ENCODE measurements around the gene ZFP28. TPM values are rescaled to one million over a fixed set of nuclear protein-coding genes. Genes with fewer than 3 reads are reported as not detected.

Gene ZFP28
- total and polyA plus RNA-seq, 4 donors: 15.6 to 25.8 (median 22.3) TPM

- Histone ChIP-seq H3K9me3 (ENCODE audit: control insufficient read depth, insufficient read depth, low read length) (no peaks in the 10 kb centered on the region), H3K27ac (ENCODE audit: low read depth, low read length) (peak within 1 kb of the TSS; percentile 47), H3K4me1 (ENCODE audit: control insufficient read depth, insufficient read depth, low read length) (peaks cover 10% of the 10 kb centered on the region), H3K4me3 (ENCODE audit: low read depth, low read length) (peak within 1 kb of the TSS; percentile 80), H3K36me3 (ENCODE audit: control insufficient read depth, insufficient read depth, low read length) (peaks cover 7% of the 10 kb centered on the region), H3K27me3 (ENCODE audit: control insufficient read depth, insufficient read depth, low read length) (no peaks in the 10 kb centered on the region)
- under 1% methylated on average over 49 of the region's 52 CpGs for WGBS (ENCODE audit: insufficient coverage)
- peak; percentile 77 to 98 (median 86) for DNase-seq (ENCODE audit: low read depth in 4 of 6, low spot score in 6 of 6)
Measured at GRCh38 chr19:56594783-56595547, 56.2 kb downstream of the ZFP28 start, which contains the start of gene ZNF71. Gene ZNF71, plus strand, starts transcription at chr19:56595302. Its CDS starts 6,257 bp downstream, at chr19:56601559.

DNA sequence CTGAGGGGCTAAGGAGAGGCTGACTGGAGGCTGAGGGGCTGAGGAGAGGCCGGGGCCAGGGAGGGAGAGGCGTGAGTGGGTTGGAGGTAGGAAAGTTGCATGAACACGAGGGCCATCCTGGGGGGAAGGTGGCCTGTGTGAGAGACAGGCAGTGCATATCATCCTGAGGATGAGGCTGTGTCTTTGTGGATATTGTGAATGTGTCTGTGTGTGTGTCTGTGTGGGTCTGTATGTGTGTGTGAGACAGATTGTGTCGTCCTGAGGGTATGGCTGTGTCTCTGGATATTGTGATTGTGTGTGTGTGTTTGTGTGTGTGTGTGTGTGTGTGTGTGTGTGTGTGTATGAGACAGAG is 56.8 kb downstream of the ZFP28 start:
- no peak overlapping the region for H3K27ac ChIP-seq (ENCODE audit: low read depth, low read length)
- H3K36me3 ChIP-seq (ENCODE audit: control insufficient read depth, insufficient read depth, low read length): peaks cover 7% of the 10 kb centered on the region
- H3K9me3 ChIP-seq (ENCODE audit: control insufficient read depth, insufficient read depth, low read length): no peaks in the 10 kb centered on the region
- no peaks in the 10 kb centered on the region for H3K27me3 ChIP-seq (ENCODE audit: control insufficient read depth, insufficient read depth, low read length)
- 0% methylated on average over 4 of the region's 4 CpGs for WGBS (ENCODE audit: insufficient coverage)
- peaks cover 10% of the 10 kb centered on the region for H3K4me1 ChIP-seq (ENCODE audit: control insufficient read depth, insufficient read depth, low read length)
- no peak for DNase-seq (ENCODE audit: low read depth in 4 of 6, low spot score in 6 of 6)
- peak overlapping the region; percentile 80 for H3K4me3 ChIP-seq (ENCODE audit: low read depth, low read length)

GRCh38 chr19:56596676-56597075 is 57.9 kb downstream of the ZFP28 start:
- WGBS (ENCODE audit: insufficient coverage): no CpG with 5 or more reads among the region's 4 CpGs
- DNase-seq (ENCODE audit: low read depth in 4 of 6, low spot score in 6 of 6): no peak
- no peaks in the 10 kb centered on the region for H3K9me3 ChIP-seq (ENCODE audit: control insufficient read depth, insufficient read depth, low read length)
- H3K27me3 ChIP-seq (ENCODE audit: control insufficient read depth, insufficient read depth, low read length): no peaks in the 10 kb centered on the region
- no peak overlapping the region for H3K4me3 ChIP-seq (ENCODE audit: low read depth, low read length)
- H3K4me1 ChIP-seq (ENCODE audit: control insufficient read depth, insufficient read depth, low read length): peaks cover 10% of the 10 kb centered on the region
- peaks cover 17% of the 10 kb centered on the region for H3K36me3 ChIP-seq (ENCODE audit: control insufficient read depth, insufficient read depth, low read length)
- H3K27ac ChIP-seq (ENCODE audit: low read depth, low read length): no peak overlapping the region

- H3K27ac ChIP-seq (ENCODE audit: low read depth, low read length): no peak overlapping the region
- no peaks in the 10 kb centered on the region for H3K9me3 ChIP-seq (ENCODE audit: control insufficient read depth, insufficient read depth, low read length)
- WGBS (ENCODE audit: insufficient coverage): 67% methylated on average over 1 of the region's 4 CpGs
- H3K4me1 ChIP-seq (ENCODE audit: control insufficient read depth, insufficient read depth, low read length): peaks cover 10% of the 10 kb centered on the region
- no peaks in the 10 kb centered on the region for H3K27me3 ChIP-seq (ENCODE audit: control insufficient read depth, insufficient read depth, low read length)
- no peak for DNase-seq (ENCODE audit: low read depth in 4 of 6, low spot score in 6 of 6)
- H3K36me3 ChIP-seq (ENCODE audit: control insufficient read depth, insufficient read depth, low read length): peaks cover 18% of the 10 kb centered on the region
- H3K4me3 ChIP-seq (ENCODE audit: low read depth, low read length): no peak overlapping the region
Measured at GRCh38 chr19:56597696-56598095, 58.9 kb downstream of the ZFP28 start.

GRCh38 chr19:56601375-56601774 is 62.6 kb downstream of the ZFP28 start:
- Histone ChIP-seq H3K4me1 (ENCODE audit: control insufficient read depth, insufficient read depth, low read length) (peaks cover 3% of the 10 kb centered on the region), H3K4me3 (ENCODE audit: low read depth, low read length) (no peak overlapping the region), H3K36me3 (ENCODE audit: control insufficient read depth, insufficient read depth, low read length) (peaks cover 18% of the 10 kb centered on the region), H3K9me3 (ENCODE audit: control insufficient read depth, insufficient read depth, low read length) (peaks cover 2% of the 10 kb centered on the region), H3K27ac (ENCODE audit: low read depth, low read length) (no peak overlapping the region), H3K27me3 (ENCODE audit: control insufficient read depth, insufficient read depth, low read length) (no peaks in the 10 kb centered on the region)
- 87% methylated on average over 2 of the region's 3 CpGs for WGBS (ENCODE audit: insufficient coverage)
- DNase-seq (ENCODE audit: low read depth in 4 of 6, low spot score in 6 of 6): no peak

- Histone ChIP-seq H3K4me3 (ENCODE audit: low read depth, low read length) (no peak overlapping the region), H3K9me3 (ENCODE audit: control insufficient read depth, insufficient read depth, low read length) (peaks cover 2% of the 10 kb centered on the region), H3K36me3 (ENCODE audit: control insufficient read depth, insufficient read depth, low read length) (peaks cover 11% of the 10 kb centered on the region), H3K27me3 (ENCODE audit: control insufficient read depth, insufficient read depth, low read length) (no peaks in the 10 kb centered on the region), H3K4me1 (ENCODE audit: control insufficient read depth, insufficient read depth, low read length) (no peaks in the 10 kb centered on the region), H3K27ac (ENCODE audit: low read depth, low read length) (no peak overlapping the region)
- peak in 3 of 6 donors; percentile 11 to 49 (median 22) for DNase-seq (ENCODE audit: low read depth in 4 of 6, low spot score in 6 of 6)
- WGBS (ENCODE audit: insufficient coverage): 28% methylated on average over 5 of the region's 6 CpGs
Measured at GRCh38 chr19:56603829-56604228, 65.1 kb downstream of the ZFP28 start.

Other genes with a start within 250 kb of the ZFP28 start
- 10 to 100 TPM in 1 of 2 donors, 1 to 10 TPM in 1; 6.4 to 15.0 TPM for gene ZSCAN5A, start 224.1 kb upstream of the ZFP28 start, total RNA-seq
- 10 to 100 TPM; 10.9 to 14.8 TPM for gene ZSCAN5A, start 224.1 kb upstream of the ZFP28 start, polyA plus RNA-seq (ENCODE audit: insufficient read length in 2 of 2)
- 1 to 10 TPM; 7.7 to 8.7 TPM for gene ZNF582, start 145.4 kb upstream of the ZFP28 start, total RNA-seq
- 1 to 10 TPM; 5.3 to 7.2 TPM for gene ZNF582, start 145.4 kb upstream of the ZFP28 start, polyA plus RNA-seq (ENCODE audit: insufficient read length in 2 of 2)
- gene ZNF583, start 134.6 kb upstream of the ZFP28 start, total RNA-seq: 10 to 100 TPM; 20.0 to 22.2 TPM
- 10 to 100 TPM; 13.5 to 14.0 TPM for gene ZNF583, start 134.6 kb upstream of the ZFP28 start, polyA plus RNA-seq (ENCODE audit: insufficient read length in 2 of 2)
- gene ZNF667, start 61.6 kb upstream of the ZFP28 start, total RNA-seq: 10 to 100 TPM; 16.7 to 19.4 TPM
- 10 to 100 TPM; 18.9 to 19.8 TPM for gene ZNF667, start 61.6 kb upstream of the ZFP28 start, polyA plus RNA-seq (ENCODE audit: insufficient read length in 2 of 2)
- gene ZNF471, start 31.1 kb upstream of the ZFP28 start, total RNA-seq: 10 to 100 TPM; 15.5 to 16.3 TPM
- 10 to 100 TPM; 19.5 to 30.5 TPM for gene ZNF471, start 31.1 kb upstream of the ZFP28 start, polyA plus RNA-seq (ENCODE audit: insufficient read length in 2 of 2)
- gene ZNF470, start 28.5 kb downstream of the ZFP28 start, total RNA-seq: 10 to 100 TPM; 13.5 to 18.1 TPM
- 10 to 100 TPM; 15.9 to 19.3 TPM for gene ZNF470, start 28.5 kb downstream of the ZFP28 start, polyA plus RNA-seq (ENCODE audit: insufficient read length in 2 of 2)
- 1 to 10 TPM; 8.9 TPM for gene ZNF71, start 56.4 kb downstream of the ZFP28 start, total RNA-seq
- 10 to 100 TPM; 11.6 to 12.2 TPM for gene ZNF71, start 56.4 kb downstream of the ZFP28 start, polyA plus RNA-seq (ENCODE audit: insufficient read length in 2 of 2)
- 10 to 100 TPM; 13.8 to 84.2 TPM for gene SMIM17, start 104.2 kb downstream of the ZFP28 start, total RNA-seq
- 10 to 100 TPM; 54.3 to 62.7 TPM for gene SMIM17, start 104.2 kb downstream of the ZFP28 start, polyA plus RNA-seq (ENCODE audit: insufficient read length in 2 of 2)
- 1 to 10 TPM; 4.1 to 5.2 TPM for gene ZNF835, start 132.8 kb downstream of the ZFP28 start, total RNA-seq
- 10 to 100 TPM in 1 of 2 donors, 1 to 10 TPM in 1; 6.6 to 10.3 TPM for gene ZNF835, start 132.8 kb downstream of the ZFP28 start, polyA plus RNA-seq (ENCODE audit: insufficient read length in 2 of 2)